Osteoblast (primary cell): ENCODE results near the gene BMPR1B. TPM values are rescaled to one million over a fixed set of nuclear protein-coding genes. Genes with fewer than 3 reads are reported as not detected.

Experiments used
- DNase-seq: peaks from one replicate; pipeline ENCODE4 v3.0.0; 2011; ENCODE audit warnings: low spot score, mixed read lengths; ENCODE audit not compliant: insufficient read length; ENCODE audit errors: missing footprints
- H2AFZ ChIP-seq: 2 replicates; pipeline ENCODE4 v1.6.0; 2011; ENCODE audit warnings: mild to moderate bottlenecking, low read length
- H3K27ac ChIP-seq: 2 replicates; pipeline ENCODE4 v1.5.1; 2011; ENCODE audit warnings: mild to moderate bottlenecking, low read depth, low read length, moderate library complexity
- H3K27me3 ChIP-seq: 2 replicates; pipeline ENCODE4 v1.6.0; 2012; ENCODE audit warnings: mild to moderate bottlenecking, control low read depth, inconsistent platforms, low read length, moderate library complexity; ENCODE audit not compliant: insufficient read depth
- H3K36me3 ChIP-seq: 2 replicates; pipeline ENCODE4 v1.5.1; 2011; ENCODE audit warnings: mild to moderate bottlenecking, low read length, control low read depth, moderate library complexity; ENCODE audit not compliant: insufficient read depth
- H3K4me1 ChIP-seq: 2 replicates; pipeline ENCODE4 v1.5.1; 2011; ENCODE audit warnings: mild to moderate bottlenecking, low read length, control low read depth, moderate library complexity; ENCODE audit not compliant: insufficient read depth
- H3K4me2 ChIP-seq: 2 replicates; pipeline ENCODE4 v1.6.0; 2011; ENCODE audit warnings: mild to moderate bottlenecking, low read length; ENCODE audit not compliant: insufficient read depth
- H3K4me3 ChIP-seq: fragments of 200-600 bp; sonication (generic); 3 replicates; pipeline ENCODE4 v1.5.1; 2012; ENCODE audit warnings: mild to moderate bottlenecking, low read length, inconsistent platforms; ENCODE audit not compliant: insufficient read depth
- H3K79me2 ChIP-seq: 2 replicates; pipeline ENCODE4 v1.6.0; 2012; ENCODE audit warnings: mild to moderate bottlenecking, low read length, control low read depth, inconsistent platforms; ENCODE audit not compliant: insufficient read depth
- H3K9me3 ChIP-seq: 2 replicates; pipeline ENCODE4 v1.5.1; 2011; ENCODE audit warnings: low read depth, low read length, control low read depth
- H4K20me1 ChIP-seq: 2 replicates; pipeline ENCODE4 v1.6.0; 2012; ENCODE audit warnings: mild to moderate bottlenecking, low read length, control low read depth; ENCODE audit not compliant: insufficient read depth
- total RNA-seq: library from RNA; depleted of rRNA; stranded (reverse); fragments of >200 nt; gene quantifications from 2 replicates; pipeline ENCODE4 v1.2.3, GENCODE V29; 2012
- TF ChIP-seq, protein P1 (sequence below): IDR thresholded peaks from 2 replicates; pipeline ENCODE4 v1.5.1; 2011; ENCODE audit warnings: mild to moderate bottlenecking, low read depth, low read length, moderate library complexity; ENCODE audit errors: extremely low read depth

Gene BMPR1B
- total RNA-seq, 1 donor, result 2.5 TPM

DNA sequence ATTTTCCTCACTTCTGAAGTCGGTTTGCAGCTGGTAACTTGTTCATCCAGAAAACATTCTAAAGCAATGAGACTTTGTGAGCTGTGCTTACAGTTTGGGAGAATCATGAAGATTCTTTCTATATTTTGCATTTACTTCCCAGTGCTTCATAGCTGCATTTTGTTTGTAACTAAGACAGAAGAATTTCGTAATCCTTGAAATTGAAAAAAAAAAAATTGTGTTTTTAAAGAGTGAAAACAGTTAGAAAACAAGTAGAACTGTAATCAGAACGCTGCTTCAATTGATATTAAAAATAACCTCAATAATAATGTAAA lies 398.7 kb downstream of the BMPR1B start:
- H3K4me3 ChIP-seq, result no peak overlapping the region
- peak overlapping the region; percentile 45 for H3K4me2 ChIP-seq
- no peaks in the 10 kb centered on the region for H3K36me3 ChIP-seq

GRCh38 chr4:95157596-95157995 lies 399.8 kb downstream of the BMPR1B start:
- TF ChIP-seq, protein P1, sequence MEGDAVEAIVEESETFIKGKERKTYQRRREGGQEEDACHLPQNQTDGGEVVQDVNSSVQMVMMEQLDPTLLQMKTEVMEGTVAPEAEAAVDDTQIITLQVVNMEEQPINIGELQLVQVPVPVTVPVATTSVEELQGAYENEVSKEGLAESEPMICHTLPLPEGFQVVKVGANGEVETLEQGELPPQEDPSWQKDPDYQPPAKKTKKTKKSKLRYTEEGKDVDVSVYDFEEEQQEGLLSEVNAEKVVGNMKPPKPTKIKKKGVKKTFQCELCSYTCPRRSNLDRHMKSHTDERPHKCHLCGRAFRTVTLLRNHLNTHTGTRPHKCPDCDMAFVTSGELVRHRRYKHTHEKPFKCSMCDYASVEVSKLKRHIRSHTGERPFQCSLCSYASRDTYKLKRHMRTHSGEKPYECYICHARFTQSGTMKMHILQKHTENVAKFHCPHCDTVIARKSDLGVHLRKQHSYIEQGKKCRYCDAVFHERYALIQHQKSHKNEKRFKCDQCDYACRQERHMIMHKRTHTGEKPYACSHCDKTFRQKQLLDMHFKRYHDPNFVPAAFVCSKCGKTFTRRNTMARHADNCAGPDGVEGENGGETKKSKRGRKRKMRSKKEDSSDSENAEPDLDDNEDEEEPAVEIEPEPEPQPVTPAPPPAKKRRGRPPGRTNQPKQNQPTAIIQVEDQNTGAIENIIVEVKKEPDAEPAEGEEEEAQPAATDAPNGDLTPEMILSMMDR, result no peak
- H3K4me1 ChIP-seq, result peaks cover 4% of the 10 kb centered on the region
- no peaks in the 10 kb centered on the region for H4K20me1 ChIP-seq
- no peak overlapping the region for H3K27ac ChIP-seq
- H3K4me2 ChIP-seq, result no peak overlapping the region
- H3K4me3 ChIP-seq, result no peak overlapping the region
- H3K27me3 ChIP-seq, result no peaks in the 10 kb centered on the region
- H3K9me3 ChIP-seq, result no peaks in the 10 kb centered on the region
- H3K36me3 ChIP-seq, result no peaks in the 10 kb centered on the region
- no peak overlapping the region for H2AFZ ChIP-seq
- H3K79me2 ChIP-seq, result no peaks in the 10 kb centered on the region
- DNase-seq, result no peak

More for the DNA sequence above, 398.7 kb downstream of the BMPR1B start:
- no peak overlapping the region for H3K27ac ChIP-seq
- H3K9me3 ChIP-seq, result no peaks in the 10 kb centered on the region
- TF ChIP-seq, protein P1, result no peak
- H3K79me2 ChIP-seq, result no peaks in the 10 kb centered on the region
- H3K4me1 ChIP-seq, result peaks cover 4% of the 10 kb centered on the region
- H4K20me1 ChIP-seq, result no peaks in the 10 kb centered on the region
- no peak overlapping the region for H2AFZ ChIP-seq
- no peaks in the 10 kb centered on the region for H3K27me3 ChIP-seq
- DNase-seq, result no peak

DNA sequence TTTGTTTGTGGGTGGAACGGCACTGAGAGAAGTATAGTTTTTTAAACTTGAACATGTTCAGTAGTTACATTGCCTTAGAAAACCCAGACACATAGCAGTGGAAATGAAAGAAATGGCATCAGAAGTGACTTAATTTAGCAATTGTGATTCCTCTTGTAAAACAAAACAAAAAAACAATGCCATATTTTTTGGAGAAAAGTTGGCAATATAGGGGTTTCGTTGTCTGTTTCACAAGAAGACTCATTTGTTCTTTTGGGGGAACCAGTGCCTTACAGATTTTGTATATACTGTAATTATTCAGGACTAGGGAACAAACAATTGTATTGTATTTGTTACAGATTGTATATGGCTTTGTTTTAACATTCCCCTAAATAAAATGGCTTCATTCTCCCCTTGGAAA lies 400.3 kb downstream of the BMPR1B start:
- Histone ChIP-seq H3K4me3 (no peak overlapping the region), H3K27me3 (no peaks in the 10 kb centered on the region), H3K36me3 (no peaks in the 10 kb centered on the region), H3K27ac (no peak overlapping the region), H2AFZ (no peak overlapping the region), H3K4me1 (peaks cover 4% of the 10 kb centered on the region), H3K79me2 (no peaks in the 10 kb centered on the region), H3K9me3 (no peaks in the 10 kb centered on the region), H4K20me1 (no peaks in the 10 kb centered on the region), H3K4me2 (no peak overlapping the region)
- TF ChIP-seq, protein P1, result no peak
- DNase-seq, result no peak

GRCh38 chr4:95158626-95159025 lies 400.9 kb downstream of the BMPR1B start:
- no peak overlapping the region for H3K4me3 ChIP-seq
- no peaks in the 10 kb centered on the region for H3K79me2 ChIP-seq
- H3K9me3 ChIP-seq, result no peaks in the 10 kb centered on the region
- TF ChIP-seq, protein P1, result no peak
- peaks cover 4% of the 10 kb centered on the region for H3K4me1 ChIP-seq
- no peak overlapping the region for H3K4me2 ChIP-seq
- H4K20me1 ChIP-seq, result no peaks in the 10 kb centered on the region
- no peak for DNase-seq
- H2AFZ ChIP-seq, result no peak overlapping the region
- H3K36me3 ChIP-seq, result no peaks in the 10 kb centered on the region
- H3K27me3 ChIP-seq, result no peaks in the 10 kb centered on the region
- H3K27ac ChIP-seq, result no peak overlapping the region
